HG03558 (cell line): ENCODE data around the gene DEFB132.

Experiments
- ATAC-seq: cut with Tn5 transposase; IDR thresholded peaks from one replicate; pipeline ENCODE4 v1.9.1; 2021; ENCODE audit warnings: moderate number of reproducible peaks; ENCODE audit not compliant: unreplicated experiment; ENCODE audit errors: extremely low read depth

The DEFB132 gene

DNA sequence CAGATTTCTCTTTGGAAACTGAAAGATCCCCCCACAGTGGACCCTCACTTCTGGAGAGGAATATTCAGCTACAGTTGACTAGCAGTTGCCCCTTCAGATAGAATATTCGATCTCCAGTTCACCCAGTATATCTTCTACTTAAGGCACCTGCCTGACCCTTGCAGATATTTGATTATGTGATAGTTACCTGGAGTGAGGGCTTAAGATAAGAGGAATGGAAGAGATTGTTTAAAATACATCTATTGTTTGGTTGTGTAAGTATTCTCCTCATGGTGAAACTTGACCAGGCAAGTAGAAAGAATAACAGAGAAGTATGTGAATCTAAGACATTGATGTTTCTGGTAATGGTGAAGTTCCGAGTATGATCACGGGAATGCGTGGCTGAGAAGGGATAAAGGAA, 38.3 kb downstream of the DEFB132 start:
- no peak for ATAC-seq

GRCh38 chr20:297098-297924, 39.8 kb downstream of the DEFB132 start, which contains the start of gene ZCCHC3:
Gene ZCCHC3, plus strand, starts transcription at chr20:297570. Its CDS starts 17 bp downstream, at chr20:297587.
- ATAC-seq: peak; percentile 63

DNA sequence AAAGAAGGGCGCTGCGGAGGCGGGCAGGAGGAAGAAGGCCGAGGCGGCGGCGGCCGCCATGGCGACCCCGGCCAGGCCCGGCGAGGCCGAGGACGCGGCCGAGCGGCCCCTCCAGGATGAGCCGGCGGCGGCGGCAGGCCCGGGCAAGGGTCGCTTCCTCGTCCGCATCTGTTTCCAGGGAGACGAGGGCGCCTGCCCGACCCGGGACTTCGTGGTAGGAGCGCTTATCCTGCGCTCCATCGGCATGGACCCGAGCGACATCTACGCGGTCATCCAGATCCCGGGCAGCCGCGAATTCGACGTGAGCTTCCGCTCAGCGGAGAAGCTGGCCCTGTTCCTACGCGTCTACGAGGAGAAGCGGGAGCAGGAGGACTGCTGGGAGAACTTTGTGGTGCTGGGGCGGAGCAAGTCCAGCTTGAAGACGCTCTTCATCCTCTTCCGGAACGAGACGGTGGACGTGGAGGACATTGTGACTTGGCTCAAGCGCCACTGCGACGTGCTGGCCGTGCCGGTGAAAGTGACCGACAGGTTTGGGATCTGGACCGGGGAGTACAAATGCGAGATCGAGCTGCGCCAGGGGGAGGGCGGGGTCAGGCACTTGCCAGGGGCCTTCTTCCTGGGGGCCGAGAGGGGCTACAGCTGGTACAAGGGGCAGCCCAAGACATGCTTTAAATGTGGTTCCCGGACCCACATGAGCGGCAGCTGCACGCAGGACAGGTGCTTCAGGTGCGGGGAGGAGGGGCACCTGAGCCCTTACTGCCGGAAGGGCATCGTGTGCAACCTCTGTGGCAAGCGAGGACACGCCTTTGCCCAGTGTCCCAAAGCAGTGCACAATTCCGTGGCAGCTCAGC, 40.6 kb downstream of the DEFB132 start:
- ATAC-seq: no peak

- no peak for ATAC-seq
Measured at GRCh38 chr20:298776-299391, 41.4 kb downstream of the DEFB132 start.

DNA sequence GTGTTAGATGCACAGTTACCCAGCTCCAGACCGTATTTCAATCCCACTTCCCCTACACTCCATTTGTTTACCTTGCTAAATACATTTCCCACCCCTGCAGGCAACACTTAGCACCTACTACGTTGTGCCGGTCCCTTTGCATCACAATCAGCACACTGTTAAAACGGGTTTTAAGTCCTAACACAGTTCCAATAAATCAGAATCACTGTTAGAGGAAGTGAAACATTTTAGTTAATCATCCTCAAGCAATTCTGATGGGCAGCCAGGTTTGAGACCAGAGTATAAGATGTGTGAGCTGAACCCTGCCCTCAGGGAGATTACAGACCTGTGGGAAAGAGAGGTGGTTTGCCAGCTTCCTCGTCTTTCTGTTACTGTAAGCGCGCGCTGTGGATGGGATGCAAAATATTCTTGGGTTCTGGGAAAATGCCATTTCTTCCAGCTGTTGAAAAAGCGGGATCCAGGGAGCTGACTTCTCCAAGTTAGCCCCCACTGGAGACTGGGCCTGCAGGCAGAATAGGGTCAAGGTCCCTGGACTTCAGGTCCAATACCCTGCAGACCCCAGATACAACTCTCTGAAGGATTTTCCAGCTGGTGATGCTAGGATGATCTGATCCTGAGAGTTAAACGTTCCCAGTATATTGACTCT, 42.9 kb downstream of the DEFB132 start:
- no peak for ATAC-seq

DNA sequence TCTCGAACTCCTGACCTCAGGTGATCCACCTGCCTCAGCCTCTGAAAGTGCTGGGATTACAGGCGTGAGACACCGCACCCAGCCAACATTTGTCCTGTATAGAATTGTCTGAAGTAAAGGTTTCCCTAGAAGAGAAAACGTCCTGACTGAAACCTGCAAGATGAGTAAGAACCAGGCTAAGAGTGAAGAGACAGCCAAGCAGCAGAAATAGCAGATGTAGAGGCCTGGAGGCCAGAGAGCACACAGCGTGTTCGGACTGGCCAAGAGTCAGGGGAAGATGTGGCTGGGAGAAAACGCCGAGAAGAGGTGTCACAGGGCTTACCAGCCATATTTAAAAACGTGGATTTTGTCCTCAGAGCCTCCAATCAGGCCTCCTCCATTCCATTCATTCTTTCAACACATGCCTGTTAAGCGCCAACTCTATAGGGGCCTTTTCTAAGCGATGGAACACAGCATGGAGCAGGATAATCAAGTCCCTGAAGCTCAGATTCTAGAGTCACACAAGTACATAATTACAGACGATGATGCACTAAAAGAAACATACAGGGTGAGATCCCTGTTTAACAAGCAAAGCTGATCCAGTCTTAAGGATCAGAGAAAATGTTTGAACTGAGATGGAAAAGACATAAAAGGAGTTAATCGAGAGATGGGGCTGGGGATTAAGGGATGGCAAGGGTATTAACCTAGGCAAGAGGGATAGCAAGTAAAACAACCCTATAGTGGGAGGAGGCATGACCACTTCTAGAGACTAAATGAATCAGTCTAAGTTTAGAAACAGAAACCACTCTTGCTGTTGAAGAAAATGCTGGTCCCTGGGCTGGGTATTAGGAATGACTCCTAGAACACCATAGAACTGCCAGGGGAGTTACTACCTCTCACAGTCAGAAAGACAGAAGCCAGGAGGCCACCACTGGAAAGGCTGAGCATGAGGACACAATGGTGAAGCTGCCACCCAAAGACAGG, 44.6 kb downstream of the DEFB132 start:
- ATAC-seq: no peak

GRCh38 chr20:305745-306144, 48.2 kb downstream of the DEFB132 start:
- ATAC-seq: no peak

DNA sequence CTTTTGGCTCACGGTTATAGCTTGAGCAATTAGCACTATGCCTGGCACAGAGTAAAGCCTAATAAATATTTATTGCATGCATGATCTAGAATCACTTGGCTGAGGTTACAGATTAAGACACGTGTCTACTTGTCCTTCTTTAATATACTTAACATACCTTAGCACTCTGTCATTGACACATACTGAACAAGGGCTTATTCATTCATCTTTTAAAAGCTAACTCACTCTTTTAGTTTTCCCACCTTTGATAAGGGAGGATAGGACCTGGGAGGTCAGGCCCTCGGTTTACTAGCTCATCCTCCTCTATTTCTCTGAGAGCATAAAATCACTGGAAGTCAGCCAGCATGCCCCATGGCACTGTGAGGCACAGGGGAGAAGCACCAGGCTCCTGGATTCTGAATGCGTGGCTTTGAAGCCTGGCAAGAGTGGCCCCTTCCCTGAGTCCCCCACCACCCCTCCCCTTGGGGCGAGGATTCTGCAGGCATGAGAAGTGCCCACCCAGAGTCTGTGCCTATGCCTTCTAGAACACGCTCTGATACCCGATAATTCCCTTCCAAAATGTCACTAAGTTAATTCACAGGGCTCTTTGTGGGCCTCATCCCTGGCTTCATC, 51.0 kb downstream of the DEFB132 start:
- no peak for ATAC-seq

DNA sequence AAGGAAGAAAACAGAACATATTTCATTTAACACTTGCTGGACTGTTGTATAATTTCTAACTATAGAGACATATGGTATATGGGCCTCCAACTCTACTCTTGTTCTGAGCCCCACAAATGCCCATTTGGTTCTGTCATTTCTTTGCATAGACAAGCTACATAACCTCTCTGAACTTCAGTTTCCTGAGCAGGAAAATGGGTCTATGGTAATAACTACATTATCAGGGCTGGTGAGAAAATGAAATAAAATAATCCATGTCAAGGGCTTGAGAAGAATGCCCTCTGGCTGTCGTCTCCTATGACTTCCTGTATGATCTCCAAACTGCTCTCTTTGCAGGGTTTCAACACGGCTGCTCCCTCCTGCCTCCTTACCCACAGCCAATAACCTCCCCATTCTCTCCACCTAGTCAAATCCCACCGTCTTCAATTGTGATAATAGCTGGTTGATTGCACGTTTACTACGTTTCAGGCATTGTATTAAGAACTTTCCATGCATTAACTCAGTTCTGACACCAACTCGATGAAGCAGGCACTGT, 51.8 kb downstream of the DEFB132 start:
- no peak for ATAC-seq

GRCh38 chr20:309841-310644, 52.5 kb downstream of the DEFB132 start:
- peak; percentile 97 for ATAC-seq

GRCh38 chr20:310645-311044, 53.1 kb downstream of the DEFB132 start:
- no peak for ATAC-seq
